GM12891 (cell line): Measurements from ENCODE around the gene CELF6.
"Not testable (repeated sequence)": the region's sequence is repeated elsewhere in the genome, so short reads cannot be mapped to it uniquely, and the experiment has no call there.

Experiments used
- DNase-seq: peaks from one replicate; pipeline ENCODE4 v3.0.0; 2011; ENCODE audit warnings: low spot score; ENCODE audit not compliant: insufficient read length
- FAIRE-seq: peaks from 2 replicates; lab custom pipeline; 2011; peaks lifted over from hg19 to GRCh38; lab: Jason Lieb, UNC
- PAX5 ChIP-seq: IDR thresholded peaks from 2 replicates; pipeline ENCODE4 v1.6.1; 2011; ENCODE audit warnings: low read length, moderate library complexity, mild to moderate bottlenecking; ENCODE audit not compliant: insufficient read depth, severe bottlenecking
- POLR2A ChIP-seq: IDR thresholded peaks from 2 replicates; pipeline ENCODE4 v1.6.1; 2011; ENCODE audit warnings: low read depth, low read length, control low read depth
- POLR2AphosphoS5 ChIP-seq: IDR thresholded peaks from 2 replicates; pipeline ENCODE4 v1.6.1; 2011; ENCODE audit warnings: low read depth, low read length, control low read depth
- POU2F2 ChIP-seq: IDR thresholded peaks from 2 replicates; pipeline ENCODE4 v1.6.1; 2011; ENCODE audit warnings: low read depth, mild to moderate bottlenecking, control low read depth, low read length, moderate library complexity
- SPI1 ChIP-seq: IDR thresholded peaks from 2 replicates; pipeline ENCODE4 v1.6.1; 2011; ENCODE audit warnings: low read depth, low read length, control low read depth
- TAF1 ChIP-seq: IDR thresholded peaks from 2 replicates; pipeline ENCODE4 v1.6.1; 2011; ENCODE audit warnings: low read depth, low read length, control low read depth

CELF6 gene

GRCh38 chr15:72289597-72290325 lies 30.2 kb downstream of the CELF6 start:
- no peak for DNase-seq
- no peak for TF ChIP-seq POLR2AphosphoS5
- TF ChIP-seq POLR2A, result no peak
- TF ChIP-seq PAX5, result no peak
- no peak for TF ChIP-seq POU2F2
- TF ChIP-seq TAF1, result no peak
- TF ChIP-seq SPI1, result no peak
- no peak for FAIRE-seq

GRCh38 chr15:72288796-72289596 lies 31.0 kb downstream of the CELF6 start:
- DNase-seq, result no peak
- no peak for FAIRE-seq
- no peak for TF ChIP-seq POLR2AphosphoS5

- no peak for DNase-seq
- peak; percentile 75 for FAIRE-seq
Observed at GRCh38 chr15:72285927-72286516, 33.9 kb downstream of the CELF6 start.

GRCh38 chr15:72285402-72285801 lies 34.6 kb downstream of the CELF6 start:
- TF ChIP-seq POU2F2 (no peak), POLR2A (no peak), SPI1 (no peak), TAF1 (no peak), PAX5 (no peak), POLR2AphosphoS5 (no peak)
- FAIRE-seq, result no peak
- no peak for DNase-seq

More at GRCh38 chr15:72285927-72286516, 33.9 kb downstream of the CELF6 start:
- TF ChIP-seq POU2F2 (no peak), SPI1 (no peak), POLR2AphosphoS5 (no peak), PAX5 (no peak), TAF1 (no peak), POLR2A (no peak)

- FAIRE-seq (no peak), DNase-seq (no peak)
- TF ChIP-seq POLR2A (no peak), SPI1 (no peak)
Observed at GRCh38 chr15:72284781-72285180, 35.2 kb downstream of the CELF6 start.

GRCh38 chr15:72281713-72282112 lies 38.2 kb downstream of the CELF6 start:
- FAIRE-seq (peak; percentile 59), DNase-seq (no peak)
- TF ChIP-seq POLR2A (no peak), POLR2AphosphoS5 (no peak), SPI1 (no peak), POU2F2 (no peak), PAX5 (no peak), TAF1 (no peak)

GRCh38 chr15:72280751-72281150 lies 39.2 kb downstream of the CELF6 start:
- no peak for TF ChIP-seq SPI1
- no peak for TF ChIP-seq POU2F2
- no peak for TF ChIP-seq TAF1
- TF ChIP-seq POLR2AphosphoS5, result no peak
- TF ChIP-seq PAX5, result no peak
- TF ChIP-seq POLR2A, result no peak
- DNase-seq, result no peak
- no peak for FAIRE-seq

- FAIRE-seq (no peak), DNase-seq (no peak)
- TF ChIP-seq TAF1 (no peak), PAX5 (no peak), POU2F2 (no peak), SPI1 (no peak), POLR2A (no peak), POLR2AphosphoS5 (no peak)
Observed at GRCh38 chr15:72278737-72279136, 41.2 kb downstream of the CELF6 start.

GRCh38 chr15:72276326-72276700 lies 43.6 kb downstream of the CELF6 start:
- TF ChIP-seq PAX5 (no peak), SPI1 (no peak), POLR2A (no peak), TAF1 (no peak), POU2F2 (no peak), POLR2AphosphoS5 (no peak)
- FAIRE-seq (no peak), DNase-seq (no peak)

GRCh38 chr15:72275635-72276325 lies 44.2 kb downstream of the CELF6 start:
- not testable (repeated sequence) for FAIRE-seq, DNase-seq
